Trophoblast cell (in vitro differentiated cells and primary cell): ENCODE data around the gene RIMBP2.
"Not testable (repeated sequence)": the region's sequence is repeated elsewhere in the genome, so short reads cannot be mapped to it uniquely, and the experiment has no call there.

Source experiments
- DNase-seq, 2 donors: peaks; one replicate each; pipeline ENCODE4 v3.0.0-alpha.2; 2016
- H2AFZ ChIP-seq: 2 replicates; pipeline ENCODE4 v1.6.1; 2013; ENCODE audit warnings: low read length, moderate library complexity, mild to moderate bottlenecking; ENCODE audit not compliant: insufficient read depth, poor library complexity
- H2AK5ac ChIP-seq: 2 replicates; pipeline ENCODE4 v1.6.1; 2013; ENCODE audit warnings: mild to moderate bottlenecking, low read length
- H2BK120ac ChIP-seq: 2 replicates; pipeline ENCODE4 v1.6.1; 2013; ENCODE audit warnings: low read length, mild to moderate bottlenecking, moderate library complexity; ENCODE audit not compliant: insufficient read depth, poor library complexity
- H2BK12ac ChIP-seq: 2 replicates; pipeline ENCODE4 v1.6.1; 2013; ENCODE audit warnings: mild to moderate bottlenecking, low read length, moderate library complexity
- H2BK5ac ChIP-seq: 2 replicates; pipeline ENCODE4 v1.6.1; 2013; ENCODE audit warnings: low read length, low read depth, moderate library complexity, mild to moderate bottlenecking; ENCODE audit not compliant: poor library complexity
- H3K14ac ChIP-seq: 2 replicates; pipeline ENCODE4 v1.6.1; 2013; ENCODE audit warnings: mild to moderate bottlenecking, low read length
- H3K18ac ChIP-seq: 2 replicates; pipeline ENCODE4 v1.6.1; 2013; ENCODE audit warnings: mild to moderate bottlenecking, low read length
- H3K23ac ChIP-seq: 2 replicates; pipeline ENCODE4 v1.6.1; 2013; ENCODE audit warnings: low read length
- H3K27ac ChIP-seq: 2 replicates; pipeline ENCODE4 v1.5.1; 2013; ENCODE audit warnings: low read depth, mild to moderate bottlenecking, inconsistent platforms, low read length, moderate library complexity
- H3K27me3 ChIP-seq: 2 replicates; pipeline ENCODE4 v1.6.1; 2013; ENCODE audit warnings: inconsistent platforms, mild to moderate bottlenecking, low read length, moderate library complexity; ENCODE audit not compliant: insufficient read depth
- H3K36me3 ChIP-seq, 2 experiments: 1 replicate in 1 of 2; 2 replicates in 1 of 2; pipeline ENCODE4 v1.6.1; 2013; ENCODE audit warnings: low read length in 2 of 2, mild to moderate bottlenecking in 2 of 2, moderate library complexity in 1 of 2; ENCODE audit not compliant: insufficient read depth in 2 of 2, control insufficient read depth in 1 of 2
- H3K4ac ChIP-seq: 2 replicates; pipeline ENCODE4 v1.6.1; 2013; ENCODE audit warnings: low read depth, mild to moderate bottlenecking, low read length, moderate library complexity
- H3K4me1 ChIP-seq, 2 experiments: 1 replicate in 1 of 2; 2 replicates in 1 of 2; pipeline ENCODE4 v1.6.1; 2013; ENCODE audit warnings: low read length in 2 of 2, mild to moderate bottlenecking in 2 of 2, moderate library complexity in 1 of 2; ENCODE audit not compliant: insufficient read depth in 2 of 2, control insufficient read depth in 1 of 2
- H3K4me2 ChIP-seq: 2 replicates; pipeline ENCODE4 v1.6.1; 2013; ENCODE audit warnings: inconsistent platforms, mild to moderate bottlenecking, low read length, moderate library complexity
- H3K4me3 ChIP-seq: 2 replicates; pipeline ENCODE4 v1.5.1; 2013; ENCODE audit warnings: mild to moderate bottlenecking, low read depth, low read length, inconsistent platforms
- H3K79me1 ChIP-seq: one replicate; pipeline ENCODE4 v1.6.1; 2013; ENCODE audit warnings: low read length
- H3K79me2 ChIP-seq: 2 replicates; pipeline ENCODE4 v1.6.1; 2013; ENCODE audit warnings: low read length, mild to moderate bottlenecking; ENCODE audit not compliant: control insufficient read depth, insufficient read depth, poor library complexity
- H3K9ac ChIP-seq: 2 replicates; pipeline ENCODE4 v1.6.1; 2013; ENCODE audit warnings: mild to moderate bottlenecking, low read length
- H3K9me3 ChIP-seq: 2 replicates; pipeline ENCODE4 v1.6.1; 2013; ENCODE audit warnings: low read depth, mild to moderate bottlenecking, control low read depth, inconsistent platforms, low read length; ENCODE audit not compliant: insufficient read depth
- H4K12ac ChIP-seq: 2 replicates; pipeline ENCODE4 v1.6.1; 2013; ENCODE audit warnings: low read depth, mild to moderate bottlenecking, low read length, moderate library complexity
- H4K8ac ChIP-seq: 2 replicates; pipeline ENCODE4 v1.6.1; 2013; ENCODE audit warnings: low read depth, mild to moderate bottlenecking, low read length, moderate library complexity
- H4K91ac ChIP-seq: one replicate; pipeline ENCODE4 v1.6.1; 2013; ENCODE audit warnings: low read depth, mild to moderate bottlenecking, low read length, moderate library complexity
- WGBS: extraction: QIAGEN DNeasy Blood & Tissue Kit; methylation state at CpG from one replicate; pipeline ENCODE4 v1.1.7; 2013; ENCODE audit warnings: missing lambda C conversion rate; ENCODE audit not compliant: insufficient read length, insufficient coverage; ENCODE audit errors: extremely low coverage; 5-methylcytosine and 5-hydroxymethylcytosine counted together

Gene RIMBP2

DNA sequence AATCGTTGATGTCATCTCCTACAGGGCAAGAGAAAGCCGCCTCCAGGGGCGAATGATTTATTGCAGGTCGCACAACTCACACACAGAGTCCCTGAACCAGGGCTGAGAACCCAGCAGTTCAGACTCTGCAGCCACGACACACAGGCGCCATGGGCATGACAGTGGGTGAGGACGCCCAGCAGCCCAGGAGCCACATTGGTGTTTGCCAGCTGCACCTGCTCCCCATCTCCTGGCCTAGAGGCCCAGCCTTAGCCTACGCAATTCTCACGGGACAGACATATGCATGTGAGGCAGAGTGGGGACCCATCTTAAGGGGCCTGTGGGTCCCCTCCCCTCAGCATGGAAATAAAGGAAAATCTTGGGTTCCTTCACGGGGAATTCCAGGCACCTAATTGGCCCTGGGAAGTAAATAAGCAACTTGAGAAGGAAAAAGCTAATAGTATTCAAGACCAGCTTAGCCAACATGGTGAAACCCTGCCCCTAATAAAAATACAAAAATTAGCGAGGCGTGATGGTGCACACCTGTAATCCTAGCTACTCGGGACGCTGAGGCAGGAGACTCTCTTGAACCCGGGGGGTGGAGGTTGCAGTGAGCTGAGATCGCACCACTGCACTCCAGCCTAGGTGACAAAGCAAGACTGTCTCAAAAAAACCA is 69.3 kb downstream of the RIMBP2 start:
- no CpG with 5 or more reads among the region's 16 CpGs for WGBS
- Histone ChIP-seq H2BK5ac (no peak overlapping the region), H4K8ac (no peak overlapping the region), H3K27ac (no peak overlapping the region), H3K79me2 (no peaks in the 10 kb centered on the region), H3K9ac (no peak overlapping the region), H3K79me1 (no peaks in the 10 kb centered on the region), H2AK5ac (no peak overlapping the region), H4K91ac (no peak overlapping the region), H3K4me1 (no peaks in the 10 kb centered on the region), H3K4me3 (no peak overlapping the region), H3K23ac (no peak overlapping the region), H3K27me3 (no peaks in the 10 kb centered on the region), H3K4me2 (no peak overlapping the region), H2AFZ (no peak overlapping the region), H3K14ac (no peak overlapping the region), H3K9me3 (peaks cover 1% of the 10 kb centered on the region), H3K36me3 (no peaks in the 10 kb centered on the region), H4K12ac (no peak overlapping the region), H2BK12ac (no peak overlapping the region), H3K4ac (no peak overlapping the region), H2BK120ac (no peak overlapping the region), H3K18ac (no peak overlapping the region)
- no peak for DNase-seq

DNA sequence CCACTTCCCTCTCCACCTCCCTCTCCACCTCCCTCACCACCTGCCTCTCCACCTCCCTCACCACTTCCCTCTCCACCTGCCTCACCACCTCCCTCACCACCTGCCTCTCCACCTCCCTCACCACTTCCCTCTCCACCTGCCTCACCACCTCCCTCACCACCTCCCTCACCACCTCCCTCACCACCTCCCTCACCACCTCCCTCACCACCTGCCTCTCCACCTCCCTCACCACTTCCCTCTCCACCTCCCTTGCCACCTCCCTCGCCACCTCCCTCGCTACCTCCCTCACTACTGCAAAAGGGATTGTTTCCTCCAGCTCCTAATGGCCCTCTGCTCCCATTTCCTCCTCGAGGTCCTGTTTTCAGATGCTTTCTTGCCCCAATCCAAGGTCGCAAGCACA is 69.9 kb downstream of the RIMBP2 start:
- H3K79me1 ChIP-seq, H3K4ac ChIP-seq, H3K4me3 ChIP-seq, H2AFZ ChIP-seq, H3K79me2 ChIP-seq, H3K23ac ChIP-seq, H4K8ac ChIP-seq, H3K18ac ChIP-seq, DNase-seq, H4K91ac ChIP-seq, H2BK5ac ChIP-seq, H4K12ac ChIP-seq, H3K14ac ChIP-seq, H3K4me1 ChIP-seq, H3K27ac ChIP-seq, H3K4me2 ChIP-seq, H2AK5ac ChIP-seq, H2BK12ac ChIP-seq, H3K36me3 ChIP-seq, H3K9me3 ChIP-seq, H3K9ac ChIP-seq, H2BK120ac ChIP-seq, H3K27me3 ChIP-seq: not testable (repeated sequence)
- WGBS: no CpG with 5 or more reads among the region's 4 CpGs

DNA sequence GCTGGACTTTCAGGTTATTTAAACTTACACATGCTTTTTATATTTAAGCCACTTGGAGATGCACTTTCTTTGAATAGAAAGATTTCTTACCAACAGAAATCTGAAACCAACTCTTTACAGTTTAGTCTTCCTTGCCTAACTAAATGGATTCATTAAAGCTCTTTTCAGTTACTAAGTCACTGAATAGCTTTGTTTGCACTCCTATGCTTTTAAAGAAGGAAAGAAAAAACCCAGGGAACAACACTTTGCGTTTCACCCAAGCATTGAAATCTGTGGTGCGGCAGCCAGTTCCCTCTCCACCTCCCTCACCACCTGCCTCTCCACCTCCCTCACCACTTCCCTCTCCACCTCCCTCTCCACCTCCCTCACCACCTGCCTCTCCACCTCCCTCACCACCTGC is 70.3 kb downstream of the RIMBP2 start:
- H3K23ac ChIP-seq: no peak overlapping the region
- no peak overlapping the region for H2AFZ ChIP-seq
- H3K79me1 ChIP-seq: no peaks in the 10 kb centered on the region
- no peaks in the 10 kb centered on the region for H3K27me3 ChIP-seq
- H3K4me1 ChIP-seq: no peaks in the 10 kb centered on the region
- H3K4ac ChIP-seq: no peak overlapping the region
- no peak overlapping the region for H3K14ac ChIP-seq
- H3K18ac ChIP-seq: no peak overlapping the region
- no peak overlapping the region for H4K91ac ChIP-seq
- no CpG with 5 or more reads among the region's 2 CpGs for WGBS
- H3K27ac ChIP-seq: no peak overlapping the region
- no peak overlapping the region for H3K4me3 ChIP-seq
- no peak overlapping the region for H2BK120ac ChIP-seq
- H2BK12ac ChIP-seq: no peak overlapping the region
- H2AK5ac ChIP-seq: no peak overlapping the region
- no peak overlapping the region for H4K12ac ChIP-seq
- H3K79me2 ChIP-seq: no peaks in the 10 kb centered on the region
- DNase-seq: no peak
- H3K9ac ChIP-seq: no peak overlapping the region
- H3K9me3 ChIP-seq: no peaks in the 10 kb centered on the region
- H3K4me2 ChIP-seq: no peak overlapping the region
- H2BK5ac ChIP-seq: no peak overlapping the region
- no peak overlapping the region for H4K8ac ChIP-seq
- H3K36me3 ChIP-seq: no peaks in the 10 kb centered on the region

DNA sequence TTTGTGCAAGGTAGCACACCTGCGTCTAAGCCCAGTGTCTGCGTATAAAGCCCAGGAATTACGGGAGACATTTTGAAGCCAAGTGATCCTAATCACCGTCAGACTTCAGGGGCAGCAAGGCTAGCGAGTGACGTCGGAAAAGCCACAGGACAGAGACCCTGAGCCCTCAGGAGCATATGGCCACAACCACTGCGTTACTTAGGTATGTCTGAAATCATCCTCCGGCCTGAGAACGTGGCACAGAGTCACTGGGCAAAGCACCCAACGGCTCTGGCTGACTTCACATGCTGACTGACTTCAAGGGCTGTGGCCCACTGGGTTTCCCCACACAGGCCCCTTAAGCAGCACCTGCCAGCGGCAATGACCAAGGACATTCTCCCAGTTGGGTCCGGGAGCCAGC is 71.5 kb downstream of the RIMBP2 start:
- no peak for DNase-seq
- Histone ChIP-seq H3K4me1 (no peaks in the 10 kb centered on the region), H2BK120ac (no peak overlapping the region), H3K4ac (no peak overlapping the region), H3K4me2 (no peak overlapping the region), H3K79me1 (no peaks in the 10 kb centered on the region), H4K12ac (no peak overlapping the region), H2BK5ac (no peak overlapping the region), H3K27me3 (no peaks in the 10 kb centered on the region), H3K27ac (no peak overlapping the region), H2AK5ac (no peak overlapping the region), H4K8ac (no peak overlapping the region), H3K14ac (no peak overlapping the region), H3K23ac (no peak overlapping the region), H3K36me3 (no peaks in the 10 kb centered on the region), H3K4me3 (no peak overlapping the region), H2BK12ac (no peak overlapping the region), H3K18ac (no peak overlapping the region), H4K91ac (no peak overlapping the region), H3K9ac (no peak overlapping the region), H3K79me2 (no peaks in the 10 kb centered on the region), H2AFZ (no peak overlapping the region), H3K9me3 (no peaks in the 10 kb centered on the region)
- no CpG with 5 or more reads among the region's 13 CpGs for WGBS
